Activated CD4-positive, alpha-beta T cell treated with anti-CD3 and anti-CD28 coated beads for 36 hours (primary cell): Measurements from ENCODE around the gene SLC34A1. TPM values are rescaled to one million over a fixed set of nuclear protein-coding genes. Genes with fewer than 3 reads are reported as not detected.
A peak's percentile ranks its signal among the peaks of the same experiment; 100 is the strongest.
"Not testable (repeated sequence)": the region's sequence is repeated elsewhere in the genome, so short reads cannot be mapped to it uniquely, and the experiment has no call there.

Source experiments
- ATAC-seq: fragments of 200-7000 bp; cut with Tn5 transposase; one replicate; pipeline ENCODE4 v1.10.0; 2021; ENCODE audit warnings: mild to moderate bottlenecking, moderate library complexity
- CTCF ChIA-PET: fragments of 350-600 bp; sonication (Branson Sonifier 250); formaldehyde crosslinking; loops from one replicate; lab custom pipeline; 2021; ENCODE audit warnings: antibody characterized with exemption; lab: Charles Lee
- POLR2A ChIA-PET: fragments of 350-600 bp; sonication (Branson Sonifier 250); formaldehyde crosslinking; loops from one replicate; lab custom pipeline; 2021; ENCODE audit warnings: antibody characterized with exemption, inconsistent platforms; lab: Charles Lee
- DNase-seq: peaks from one replicate; pipeline ENCODE4 v3.0.0-alpha.2; 2020
- H3K27ac Mint-ChIP-seq: one replicate; pipeline ENCODE4 v1.8.0; 2021; ENCODE audit warnings: mixed read lengths
- H3K27me3 Mint-ChIP-seq: one replicate; pipeline ENCODE4 v1.8.0; 2021; ENCODE audit warnings: mixed read lengths
- H3K36me3 Mint-ChIP-seq: one replicate; pipeline ENCODE4 v1.8.0; 2021; ENCODE audit warnings: low read depth, mixed read lengths
- H3K4me1 Mint-ChIP-seq: one replicate; pipeline ENCODE4 v1.8.0; 2021; ENCODE audit warnings: mixed read lengths
- H3K4me3 Mint-ChIP-seq: one replicate; pipeline ENCODE4 v1.8.0; 2021; ENCODE audit warnings: mild to moderate bottlenecking, moderate library complexity, mixed read lengths
- H3K9me3 Mint-ChIP-seq: one replicate; pipeline ENCODE4 v1.8.0; 2021; ENCODE audit warnings: low read depth, mixed read lengths
- intact Hi-C, 2 experiments: fragments of 100-400 bp; cut with DNase I in 1 of 2; cut with micrococcal nuclease in 1 of 2; formaldehyde crosslinking; loops; one replicate each; pipeline versions ENCODE4 v1.14.2 to v1.15.1; 2022 to 2024; cut with DNase I, micrococcal nuclease
- total RNA-seq, 2 experiments: library from RNA; stranded (reverse); gene quantifications; one replicate each; pipeline ENCODE4 v1.2.3, GENCODE V29; 2021

SLC34A1 gene, protein sequence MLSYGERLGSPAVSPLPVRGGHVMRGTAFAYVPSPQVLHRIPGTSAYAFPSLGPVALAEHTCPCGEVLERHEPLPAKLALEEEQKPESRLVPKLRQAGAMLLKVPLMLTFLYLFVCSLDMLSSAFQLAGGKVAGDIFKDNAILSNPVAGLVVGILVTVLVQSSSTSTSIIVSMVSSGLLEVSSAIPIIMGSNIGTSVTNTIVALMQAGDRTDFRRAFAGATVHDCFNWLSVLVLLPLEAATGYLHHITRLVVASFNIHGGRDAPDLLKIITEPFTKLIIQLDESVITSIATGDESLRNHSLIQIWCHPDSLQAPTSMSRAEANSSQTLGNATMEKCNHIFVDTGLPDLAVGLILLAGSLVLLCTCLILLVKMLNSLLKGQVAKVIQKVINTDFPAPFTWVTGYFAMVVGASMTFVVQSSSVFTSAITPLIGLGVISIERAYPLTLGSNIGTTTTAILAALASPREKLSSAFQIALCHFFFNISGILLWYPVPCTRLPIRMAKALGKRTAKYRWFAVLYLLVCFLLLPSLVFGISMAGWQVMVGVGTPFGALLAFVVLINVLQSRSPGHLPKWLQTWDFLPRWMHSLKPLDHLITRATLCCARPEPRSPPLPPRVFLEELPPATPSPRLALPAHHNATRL
- under 1 TPM in 1 of 2 experiments, not detected in 1; 0.14 TPM for total RNA-seq

DNA sequence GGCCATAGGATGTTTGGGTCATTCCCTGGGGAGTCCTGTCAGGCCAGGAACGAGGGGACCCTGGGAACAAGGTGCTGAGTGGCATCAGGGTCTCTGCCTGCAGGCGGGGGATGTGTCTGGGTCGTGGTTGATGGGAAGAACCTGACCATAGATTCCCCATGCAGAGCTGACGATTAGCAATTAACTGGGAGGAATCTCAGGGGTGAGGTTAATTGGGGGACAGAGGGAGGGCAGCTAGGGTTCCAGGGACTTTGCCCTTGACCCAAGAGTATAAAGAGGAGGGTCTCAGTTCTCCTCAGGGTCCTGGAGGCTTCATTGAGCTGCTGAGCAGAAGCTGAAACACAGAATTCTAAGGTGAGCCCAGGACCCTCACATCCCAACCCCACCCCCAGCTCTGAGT is at the start of gene SLC34A1:
Gene SLC34A1 (plus strand): TSS at position 301 of the 400 bp plus-strand sequence. CDS start 1,308 bp downstream, outside the sequence.
- no peaks in the 10 kb centered on the region for H3K9me3 Mint-ChIP-seq
- ATAC-seq (no peak), DNase-seq (no peak)
- no peaks in the 10 kb centered on the region for H3K36me3 Mint-ChIP-seq
- H3K4me1 Mint-ChIP-seq: peaks cover 41% of the 10 kb centered on the region
- ChIA-PET POLR2A (interaction anchor here (0.6 kb wide), 1 partner anchor 126 kb away, joined by 3 read pairs; no protein-coding TSS in a partner anchor), CTCF (interaction anchor here (0.6 to 13.1 kb wide), 6 partner anchors 9 to 270 kb away, joined by 3 to 195 read pairs (median 4); partner anchors contain the start of gene PFN3)
- H3K27me3 Mint-ChIP-seq: peaks cover 1% of the 10 kb centered on the region
- H3K27ac Mint-ChIP-seq: peak within 1 kb of the TSS; percentile 51
- no peak within 1 kb of the TSS for H3K4me3 Mint-ChIP-seq
- intact Hi-C loops: loop anchor here in 1 of 2 experiments (10.0 kb wide), 1 partner anchor 69 kb away; the partner anchor contains the start of gene MXD3

DNA sequence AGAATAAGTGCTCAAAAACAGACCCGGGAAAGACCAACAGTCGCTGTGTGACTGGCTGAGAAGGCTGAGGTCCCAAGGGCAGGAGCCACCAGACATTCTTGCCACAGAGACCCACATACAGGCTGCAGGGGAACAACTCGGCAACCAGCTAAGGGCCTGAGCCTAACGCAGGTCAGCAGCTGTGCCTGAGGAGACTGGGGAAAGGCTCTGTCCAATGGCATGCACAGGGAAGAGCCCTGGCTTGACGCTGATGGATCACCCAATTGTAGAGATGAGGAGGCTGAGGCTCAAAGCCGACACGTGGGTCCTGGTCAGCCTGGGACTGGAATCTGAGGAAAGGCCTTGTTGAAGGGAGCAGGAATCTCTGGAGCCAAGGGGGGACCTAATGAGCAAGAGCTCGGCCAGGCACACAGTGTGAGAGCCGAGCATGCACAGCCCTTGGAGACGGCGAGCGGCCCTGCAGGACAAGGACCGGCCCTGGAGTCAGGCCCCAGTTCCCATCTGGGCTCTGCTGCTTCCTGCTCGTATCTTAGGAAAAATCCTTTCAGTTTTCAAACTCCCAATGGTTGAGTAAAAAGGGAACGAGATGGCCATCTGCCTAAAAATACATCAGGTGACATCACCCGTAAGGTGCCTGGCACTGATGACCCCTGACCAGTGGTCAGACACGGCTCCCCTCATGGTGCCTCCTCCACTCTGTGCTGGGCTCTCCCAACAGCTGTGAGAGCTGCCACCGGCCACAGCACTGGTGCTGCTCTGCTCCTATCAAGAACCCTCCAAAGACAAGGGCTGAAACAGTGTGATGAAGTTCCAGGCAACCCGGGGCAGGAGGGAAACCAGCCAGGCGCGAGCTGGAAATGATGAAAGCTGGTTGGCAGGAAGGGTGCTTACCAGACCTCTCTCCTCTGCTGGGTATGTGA is 49.2 kb upstream of the SLC34A1 start:
- peaks cover 9% of the 10 kb centered on the region for H3K4me1 Mint-ChIP-seq
- ATAC-seq (no peak), DNase-seq (no peak)
- POLR2A ChIA-PET: interaction anchor here (1.1 kb wide), 1 partner anchor 11 kb away, joined by 6 read pairs; no protein-coding TSS in a partner anchor
- no peaks in the 10 kb centered on the region for H3K9me3 Mint-ChIP-seq
- CTCF ChIA-PET: interaction anchor here (1.2 to 2.3 kb wide), 3 partner anchors 16 to 56 kb away, joined by 3 to 8 read pairs (median 5); partner anchors contain the start of gene LMAN2
- no peak overlapping the region for H3K27ac Mint-ChIP-seq
- intact Hi-C loops: no loop called here
- H3K27me3 Mint-ChIP-seq: no peaks in the 10 kb centered on the region
- no peak overlapping the region for H3K4me3 Mint-ChIP-seq
- H3K36me3 Mint-ChIP-seq: peaks cover 47% of the 10 kb centered on the region

DNA sequence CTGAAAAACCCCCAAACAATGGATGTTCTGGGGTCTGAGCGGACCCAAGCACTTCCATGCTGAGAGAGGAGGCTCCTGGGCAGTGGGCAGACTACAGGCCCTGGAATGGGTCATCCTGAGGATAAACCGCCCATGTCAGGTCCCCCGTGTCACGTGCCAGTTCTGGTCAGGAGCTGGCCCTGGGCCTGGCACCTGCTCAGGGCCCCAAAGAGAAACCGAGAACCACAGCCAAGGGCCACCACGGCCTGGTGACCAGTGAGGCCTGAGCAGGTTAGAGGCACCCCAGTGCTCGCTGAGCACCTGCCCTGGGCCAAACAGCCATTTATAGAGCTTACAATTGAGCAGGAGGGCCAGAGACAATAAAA is 48.6 kb upstream of the SLC34A1 start:
- CTCF ChIA-PET: interaction anchor here (2.1 kb wide), 1 partner anchor 15 kb away, joined by 5 read pairs; the partner anchor contains the start of gene LMAN2
- Mint-ChIP-seq H3K36me3 (peaks cover 48% of the 10 kb centered on the region), H3K4me3 (no peak overlapping the region), H3K9me3 (no peaks in the 10 kb centered on the region), H3K27ac (no peak overlapping the region), H3K4me1 (peaks cover 13% of the 10 kb centered on the region), H3K27me3 (no peaks in the 10 kb centered on the region)
- no peak for DNase-seq
- ATAC-seq: no peak
- POLR2A ChIA-PET: interaction anchor here (1.1 kb wide), 1 partner anchor 12 kb away, joined by 6 read pairs; no protein-coding TSS in a partner anchor
- intact Hi-C loops: loop anchor here in 1 of 2 experiments (2.0 kb wide), 1 partner anchor 17 kb away; no protein-coding TSS in a partner anchor

DNA sequence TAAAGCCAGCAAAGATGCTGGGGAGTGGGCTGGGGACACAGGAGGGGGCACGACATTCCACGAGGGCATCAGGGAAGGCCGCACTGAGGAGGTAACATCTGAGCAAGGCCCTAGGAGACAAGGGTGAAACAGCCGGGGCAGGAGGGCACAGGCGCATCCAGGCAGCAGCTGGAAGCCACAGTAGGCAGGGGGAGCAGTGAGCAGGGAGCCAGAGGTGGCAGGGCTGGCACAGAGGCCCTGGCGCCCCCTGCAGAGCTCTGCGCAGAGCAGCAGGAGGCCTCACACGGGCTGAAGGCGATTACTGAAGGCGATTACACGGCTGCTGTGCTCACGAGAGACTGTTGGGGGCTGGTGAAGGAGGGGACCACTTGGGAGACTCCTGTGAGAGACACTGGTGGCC is 48.1 kb upstream of the SLC34A1 start:
- H3K27ac Mint-ChIP-seq: no peak overlapping the region
- POLR2A ChIA-PET: interaction anchor here (1.1 kb wide), 1 partner anchor 12 kb away, joined by 6 read pairs; no protein-coding TSS in a partner anchor
- CTCF ChIA-PET: interaction anchor here (1.0 to 2.1 kb wide), 2 partner anchors 9 to 15 kb away, joined by 3 to 5 read pairs; partner anchors contain the start of gene LMAN2

DNA sequence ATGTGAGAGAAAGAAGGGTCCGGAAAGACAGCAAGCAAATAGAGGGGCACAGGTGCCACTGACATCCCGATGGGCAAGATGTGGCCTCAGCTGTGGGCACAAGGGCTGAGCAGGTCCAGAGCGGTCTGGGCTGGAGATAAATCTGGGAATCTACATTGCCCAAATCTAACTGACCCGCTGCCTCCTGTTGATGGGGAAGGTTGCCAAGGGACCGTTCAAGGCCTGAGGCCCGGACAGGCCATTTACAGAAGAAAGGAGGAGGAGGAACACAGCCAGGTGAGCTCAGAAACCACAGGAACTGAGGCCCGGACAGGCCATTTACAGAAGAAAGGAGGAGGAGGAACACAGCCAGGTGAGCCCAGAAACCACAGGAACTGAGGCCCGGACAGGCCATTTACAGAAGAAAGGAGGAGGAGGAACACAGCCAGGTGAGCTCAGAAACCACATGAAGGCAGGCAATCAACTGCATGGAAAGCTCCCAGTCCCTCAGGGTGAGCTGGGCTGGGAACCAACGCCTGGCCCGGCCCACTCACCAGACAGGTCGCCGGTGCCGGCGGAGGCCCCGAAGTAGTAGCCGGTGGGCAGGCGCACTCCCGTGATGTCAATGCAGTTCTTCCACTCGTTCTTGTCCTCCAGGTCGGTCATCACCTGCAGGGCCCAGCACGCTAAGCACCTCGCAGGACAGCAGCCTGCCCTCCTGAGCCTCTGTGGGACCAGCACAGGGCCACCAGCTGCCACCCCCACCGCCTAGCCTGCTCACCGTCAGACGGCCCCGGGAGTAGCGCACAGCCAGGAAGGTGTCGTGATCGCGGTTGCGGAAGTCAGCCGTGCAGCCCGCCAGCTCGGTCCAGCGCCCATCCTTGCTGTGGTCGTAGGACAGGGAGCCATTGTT is 47.4 kb upstream of the SLC34A1 start:
- ChIA-PET POLR2A (interaction anchor here (0.6 kb wide), 1 partner anchor 100 kb away, joined by 3 read pairs; no protein-coding TSS in a partner anchor), CTCF (interaction anchor here (1.0 to 2.1 kb wide), 2 partner anchors 10 to 14 kb away, joined by 3 to 5 read pairs; partner anchors contain the start of gene LMAN2)
- H3K4me1 Mint-ChIP-seq: peaks cover 14% of the 10 kb centered on the region
- intact Hi-C loops: loop anchor here in 1 of 2 experiments (2.0 kb wide), 1 partner anchor 18 kb away; no protein-coding TSS in a partner anchor
- DNase-seq: no peak
- H3K36me3 Mint-ChIP-seq: peaks cover 47% of the 10 kb centered on the region
- no peaks in the 10 kb centered on the region for H3K27me3 Mint-ChIP-seq
- ATAC-seq: no peak
- H3K9me3 Mint-ChIP-seq: no peaks in the 10 kb centered on the region
- H3K27ac Mint-ChIP-seq: no peak overlapping the region
- H3K4me3 Mint-ChIP-seq: no peak overlapping the region

More for the DNA sequence above, 48.1 kb upstream of the SLC34A1 start:
- ATAC-seq: peak; percentile 91
- H3K4me1 Mint-ChIP-seq: peaks cover 13% of the 10 kb centered on the region
- no peak overlapping the region for H3K4me3 Mint-ChIP-seq
- no peaks in the 10 kb centered on the region for H3K9me3 Mint-ChIP-seq
- peaks cover 48% of the 10 kb centered on the region for H3K36me3 Mint-ChIP-seq
- intact Hi-C loops: loop anchor here in 1 of 2 experiments (2.0 kb wide), 1 partner anchor 17 kb away; no protein-coding TSS in a partner anchor
- no peaks in the 10 kb centered on the region for H3K27me3 Mint-ChIP-seq
- peak; percentile 75 for DNase-seq

DNA sequence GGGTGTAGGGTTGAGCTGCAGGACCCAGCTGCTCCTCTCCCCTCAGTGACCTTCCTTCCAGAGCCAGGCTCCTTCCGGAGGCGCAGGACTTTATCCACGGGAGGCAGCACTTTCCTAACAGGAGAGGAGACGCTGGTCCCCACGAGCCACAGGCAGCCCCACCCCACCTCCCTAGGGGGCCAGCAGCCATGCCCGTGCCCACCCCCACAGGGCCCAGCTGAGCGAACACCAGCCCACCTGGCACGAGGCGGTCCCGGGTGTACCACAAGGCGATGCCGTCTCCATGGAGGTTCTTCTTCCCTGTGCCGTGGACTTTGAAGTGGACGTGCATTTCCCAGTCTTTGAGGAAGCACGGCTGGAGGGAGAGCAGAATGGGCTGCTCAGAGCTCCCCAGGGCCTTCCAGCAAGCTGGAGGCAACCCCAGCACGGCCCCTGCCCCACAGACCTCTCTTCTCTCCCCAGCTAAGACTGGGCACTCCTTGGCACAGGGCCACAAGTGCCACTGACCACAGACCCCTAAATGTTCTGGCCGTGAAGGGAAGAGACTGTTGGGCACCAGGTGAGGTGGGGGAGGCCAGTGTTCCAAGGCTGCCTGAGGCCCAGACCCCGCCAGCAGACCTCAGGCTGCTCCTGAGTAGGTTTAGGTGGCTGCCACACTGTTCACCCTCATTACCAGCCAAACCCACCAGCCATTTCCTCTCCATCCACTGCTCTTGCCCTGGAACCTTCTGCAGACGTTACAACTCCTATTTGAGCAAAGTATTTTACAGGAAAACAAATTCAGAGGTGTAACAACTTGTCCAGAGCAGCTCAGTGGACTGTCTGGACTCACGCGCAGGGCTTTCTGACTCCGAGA is 45.8 kb upstream of the SLC34A1 start:
- H3K4me1 Mint-ChIP-seq: peaks cover 16% of the 10 kb centered on the region
- intact Hi-C loops: no loop called here
- peaks cover 43% of the 10 kb centered on the region for H3K36me3 Mint-ChIP-seq
- no peaks in the 10 kb centered on the region for H3K27me3 Mint-ChIP-seq
- DNase-seq (no peak), ATAC-seq (no peak)
- no peak overlapping the region for H3K27ac Mint-ChIP-seq
- H3K4me3 Mint-ChIP-seq: no peak overlapping the region
- H3K9me3 Mint-ChIP-seq: no peaks in the 10 kb centered on the region
- ChIA-PET CTCF (interaction anchor here (0.5 to 0.7 kb wide), 3 partner anchors 13 to 45 kb away, joined by 3 to 4 read pairs (median 3); no protein-coding TSS in a partner anchor), POLR2A (no interaction called here)

DNA sequence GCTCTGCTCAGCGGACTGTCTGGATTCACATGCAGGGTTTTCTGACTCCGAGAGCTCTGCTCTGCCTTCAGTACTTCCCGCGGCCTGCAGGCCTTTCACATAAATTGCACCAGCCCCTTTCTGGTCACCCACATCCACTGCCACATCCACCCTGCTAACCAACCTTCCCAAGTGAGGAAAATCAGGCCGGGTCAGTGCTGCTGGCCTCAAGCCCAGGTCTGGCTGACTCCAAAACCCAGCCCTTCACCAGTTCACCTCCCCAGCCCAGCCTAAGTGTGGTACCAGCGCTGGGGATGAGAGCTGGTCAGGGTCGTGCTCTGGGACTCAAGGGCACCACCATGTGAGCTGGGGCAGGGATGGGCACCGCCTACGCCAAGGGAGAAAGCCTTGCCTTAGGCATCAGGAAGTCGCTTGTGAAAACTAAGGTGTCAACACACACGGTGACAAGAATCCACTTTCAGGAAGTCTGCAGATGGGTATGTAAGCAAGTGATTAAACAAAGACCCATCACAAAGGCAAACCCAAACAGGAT is 45.1 kb upstream of the SLC34A1 start:
- Mint-ChIP-seq H3K27ac (peak overlapping the region; percentile 9), H3K4me3 (no peak overlapping the region), H3K36me3 (peaks cover 40% of the 10 kb centered on the region), H3K27me3 (no peaks in the 10 kb centered on the region), H3K9me3 (no peaks in the 10 kb centered on the region), H3K4me1 (peaks cover 18% of the 10 kb centered on the region)
- DNase-seq (no peak), ATAC-seq (no peak)
- intact Hi-C loops: no loop called here
- ChIA-PET POLR2A (no interaction called here), CTCF (interaction anchor here (0.5 to 0.7 kb wide), 2 partner anchors 14 to 17 kb away, joined by 3 to 4 read pairs; no protein-coding TSS in a partner anchor)

DNA sequence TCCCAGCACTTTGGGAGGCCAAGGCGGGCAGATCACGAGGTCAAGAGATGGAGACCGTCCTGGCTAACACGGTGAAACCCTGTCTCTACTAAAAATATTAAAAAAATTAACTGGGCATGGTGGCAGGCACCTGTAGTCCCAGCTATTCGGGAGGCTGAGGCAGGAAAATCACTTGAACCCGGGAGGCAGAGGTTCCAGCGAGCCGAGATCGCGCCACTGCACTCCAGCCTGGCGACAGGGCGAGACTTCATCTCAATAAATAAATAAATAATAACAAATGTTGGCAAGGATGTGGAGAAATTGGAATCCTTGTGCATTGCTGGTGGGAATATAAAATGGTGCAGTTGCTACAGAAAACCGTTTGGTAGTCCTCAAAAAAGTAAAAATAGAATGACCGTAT is 41.2 kb upstream of the SLC34A1 start:
- H3K4me3 Mint-ChIP-seq, H3K27ac Mint-ChIP-seq, H3K27me3 Mint-ChIP-seq, POLR2A ChIA-PET, DNase-seq, intact Hi-C loops, H3K9me3 Mint-ChIP-seq, ATAC-seq: not testable (repeated sequence)
- CTCF ChIA-PET: interaction anchor here (1.0 to 1.4 kb wide), 2 partner anchors 27 to 272 kb away, joined by 3 to 4 read pairs; no protein-coding TSS in a partner anchor
- Mint-ChIP-seq H3K36me3 (peaks cover 28% of the 10 kb centered on the region), H3K4me1 (peaks cover 28% of the 10 kb centered on the region)

DNA sequence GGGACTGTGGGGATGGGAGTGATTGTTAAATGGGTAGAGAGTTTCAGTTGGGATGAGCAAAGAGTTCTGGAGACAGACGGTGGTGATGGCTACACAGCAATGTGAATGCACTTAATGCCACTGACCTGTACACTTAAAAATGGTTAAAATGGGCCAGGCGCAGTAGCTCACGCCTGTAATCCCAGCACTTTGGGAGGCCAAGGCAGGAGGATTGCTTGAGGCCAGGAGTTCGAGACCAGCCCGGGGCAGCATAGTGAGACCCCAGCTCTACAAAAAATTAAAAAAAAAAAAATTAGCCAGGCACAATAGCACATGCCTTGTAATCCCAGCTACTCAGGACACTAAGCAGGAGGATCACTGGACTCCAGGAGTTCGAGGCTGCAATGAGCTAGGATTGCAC is 40.5 kb upstream of the SLC34A1 start:
- Mint-ChIP-seq H3K27me3 (no peaks in the 10 kb centered on the region), H3K27ac (no peak overlapping the region), H3K36me3 (peaks cover 28% of the 10 kb centered on the region), H3K4me1 (peaks cover 29% of the 10 kb centered on the region), H3K9me3 (no peaks in the 10 kb centered on the region), H3K4me3 (no peak overlapping the region)
- ChIA-PET POLR2A (no interaction called here), CTCF (interaction anchor here (0.7 to 1.3 kb wide), 2 partner anchors 24 to 31 kb away, joined by 3 to 4 read pairs; no protein-coding TSS in a partner anchor)
- ATAC-seq (no peak), DNase-seq (no peak)
- intact Hi-C loops: no loop called here
